HG03108 (cell line): ENCODE results near the gene NFKB2.

Experiments used
- ATAC-seq: cut with Tn5 transposase; IDR thresholded peaks from one replicate; pipeline ENCODE4 v1.9.1; 2021; ENCODE audit warnings: moderate library complexity; ENCODE audit not compliant: unreplicated experiment

NFKB2 gene

GRCh38 chr10:102420714-102421506 is 25.4 kb downstream of the NFKB2 start, which contains the start of gene FBXL15:
TSS of gene FBXL15 (plus strand) at chr10:102420836. CDS start at chr10:102421130, 294 bp downstream.
- peak; percentile 49 for ATAC-seq

DNA sequence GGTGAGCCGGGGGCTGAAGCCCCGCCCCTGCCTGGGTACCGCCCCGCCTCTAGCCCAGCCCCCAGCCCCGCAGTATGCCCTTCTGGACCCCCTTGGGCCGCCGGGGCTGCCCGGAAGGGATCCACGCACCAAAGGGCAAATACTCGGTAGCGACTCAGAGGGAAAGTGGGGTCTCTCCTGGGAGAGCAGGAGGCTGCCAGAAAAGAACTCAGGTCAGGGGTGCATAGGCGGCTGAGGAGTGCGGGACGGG is 25.9 kb downstream of the NFKB2 start:
- ATAC-seq, result no peak

- ATAC-seq, result peak; percentile 4
Measured at GRCh38 chr10:102421757-102422512, 26.4 kb downstream of the NFKB2 start.

GRCh38 chr10:102422545-102423129 is 27.1 kb downstream of the NFKB2 start:
- peak; percentile 30 for ATAC-seq

DNA sequence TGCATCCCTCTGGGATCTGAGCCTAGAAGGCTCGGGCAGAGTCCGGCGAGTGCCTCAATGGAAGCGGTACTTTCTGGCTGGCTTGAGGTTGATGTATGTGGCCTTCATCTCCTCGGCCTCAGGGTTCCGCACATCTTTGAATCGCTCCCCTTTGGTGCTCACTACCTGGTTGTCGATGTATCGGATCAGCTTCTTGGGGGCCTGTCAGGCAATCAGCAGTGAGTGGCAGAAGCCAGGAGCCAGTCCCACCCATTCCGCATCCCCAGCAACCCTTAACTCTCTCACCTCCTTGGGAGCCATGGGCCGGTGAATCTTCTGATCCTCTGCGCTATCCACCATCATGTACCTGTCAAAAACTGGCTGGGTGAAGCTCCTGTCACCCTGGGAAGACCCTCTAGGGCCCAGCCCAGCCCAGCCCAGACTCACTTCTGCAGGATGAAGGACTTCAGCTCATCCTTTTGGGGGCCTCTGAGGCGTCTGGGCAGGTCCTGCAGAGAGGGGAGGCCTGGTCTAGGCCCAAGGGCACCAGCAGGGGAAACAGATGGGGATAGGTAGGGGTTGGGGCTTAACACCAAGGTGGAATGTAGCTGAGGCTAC is 28.0 kb downstream of the NFKB2 start:
- ATAC-seq, result no peak

- no peak for ATAC-seq
Measured at GRCh38 chr10:102424145-102424544, 28.6 kb downstream of the NFKB2 start.

- no peak for ATAC-seq
Measured at GRCh38 chr10:102424916-102425315, 29.4 kb downstream of the NFKB2 start.

- ATAC-seq, result no peak
Measured at GRCh38 chr10:102425444-102425843, 29.9 kb downstream of the NFKB2 start.

DNA sequence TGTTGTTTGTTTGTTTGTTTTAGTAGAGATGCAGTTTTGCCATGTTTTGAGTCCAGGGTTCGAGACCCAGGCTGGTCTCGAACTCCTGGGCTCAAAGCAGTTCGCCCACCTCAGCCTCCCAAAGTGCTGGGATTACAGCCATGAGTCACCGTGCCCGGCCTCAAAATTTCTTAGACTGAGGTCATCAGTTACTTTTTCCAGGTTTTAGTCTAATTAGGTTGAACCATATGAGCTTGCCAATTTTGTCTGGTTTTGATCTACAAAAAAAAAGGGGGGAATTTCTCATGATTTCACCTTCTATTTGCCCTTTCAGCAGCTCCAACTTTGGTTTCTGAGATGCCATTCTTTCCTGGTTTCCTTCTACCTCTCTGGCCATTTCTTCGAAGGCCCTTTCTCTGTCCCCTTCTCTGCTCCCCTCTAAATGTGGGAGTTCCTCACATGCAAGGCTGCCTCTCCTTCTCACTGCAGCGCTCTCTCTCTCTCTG is 31.3 kb downstream of the NFKB2 start:
- no peak for ATAC-seq

- no peak for ATAC-seq
Measured at GRCh38 chr10:102429468-102429867, 34.0 kb downstream of the NFKB2 start.

DNA sequence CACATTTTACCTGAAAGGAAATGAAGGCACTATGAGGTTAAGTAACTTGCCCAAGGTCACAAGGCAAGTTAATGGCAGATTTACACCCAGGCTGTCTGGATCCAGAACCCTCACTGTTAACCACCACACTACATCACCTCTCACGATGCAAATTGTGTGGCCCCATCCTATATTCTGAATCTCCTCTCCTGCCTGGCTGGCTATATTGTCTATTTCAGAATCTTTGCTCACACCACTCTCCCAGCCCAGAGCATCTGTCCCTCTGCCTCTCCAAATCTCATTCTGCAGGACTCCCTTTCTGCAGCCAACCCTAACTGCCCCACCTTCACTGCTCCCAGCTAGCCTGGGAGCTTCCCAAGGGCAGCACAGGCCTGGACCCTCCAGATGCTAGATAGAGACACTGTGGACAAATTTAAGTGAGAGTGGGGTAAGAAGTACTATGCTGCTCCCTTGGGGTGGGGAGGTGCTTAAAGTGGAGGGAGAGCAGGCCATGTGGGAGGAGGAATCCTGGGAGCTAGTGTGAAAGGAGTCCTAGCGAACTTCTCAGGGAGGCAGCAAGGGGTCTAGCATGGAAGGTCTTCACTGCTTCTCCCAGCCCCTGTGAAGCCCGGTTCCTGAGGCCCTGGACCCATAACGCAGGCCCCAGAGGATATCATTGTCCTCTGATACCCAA is 36.1 kb downstream of the NFKB2 start:
- ATAC-seq, result no peak

GRCh38 chr10:102432162-102432950 is 36.9 kb downstream of the NFKB2 start, which contains the start of gene CUEDC2:
TSS of gene CUEDC2 (minus strand) at chr10:102432574. CDS start at chr10:102425188, 7,386 bp downstream.
- peak; percentile 93 for ATAC-seq

DNA sequence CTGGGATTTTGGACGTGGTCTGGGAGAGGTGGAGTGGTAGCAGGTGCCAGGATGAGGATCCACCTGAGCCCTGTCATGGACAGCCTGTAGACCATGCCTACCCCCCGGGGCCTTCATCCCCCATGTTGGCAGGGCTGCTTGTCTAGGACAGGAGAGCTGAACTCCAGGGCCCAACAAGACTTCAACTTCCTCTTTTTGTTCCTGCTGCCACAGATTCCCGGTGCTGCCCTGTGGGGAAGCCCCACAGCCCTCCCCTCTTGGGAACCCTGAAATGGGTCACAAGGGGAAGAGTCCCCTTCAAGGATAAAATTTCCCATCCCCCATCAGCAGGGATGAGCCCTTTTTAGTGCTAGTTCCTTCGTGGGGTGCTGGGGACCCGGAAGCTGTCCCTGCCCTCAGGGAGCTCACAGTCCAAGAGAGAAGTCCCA is 38.1 kb downstream of the NFKB2 start:
- ATAC-seq, result no peak

DNA sequence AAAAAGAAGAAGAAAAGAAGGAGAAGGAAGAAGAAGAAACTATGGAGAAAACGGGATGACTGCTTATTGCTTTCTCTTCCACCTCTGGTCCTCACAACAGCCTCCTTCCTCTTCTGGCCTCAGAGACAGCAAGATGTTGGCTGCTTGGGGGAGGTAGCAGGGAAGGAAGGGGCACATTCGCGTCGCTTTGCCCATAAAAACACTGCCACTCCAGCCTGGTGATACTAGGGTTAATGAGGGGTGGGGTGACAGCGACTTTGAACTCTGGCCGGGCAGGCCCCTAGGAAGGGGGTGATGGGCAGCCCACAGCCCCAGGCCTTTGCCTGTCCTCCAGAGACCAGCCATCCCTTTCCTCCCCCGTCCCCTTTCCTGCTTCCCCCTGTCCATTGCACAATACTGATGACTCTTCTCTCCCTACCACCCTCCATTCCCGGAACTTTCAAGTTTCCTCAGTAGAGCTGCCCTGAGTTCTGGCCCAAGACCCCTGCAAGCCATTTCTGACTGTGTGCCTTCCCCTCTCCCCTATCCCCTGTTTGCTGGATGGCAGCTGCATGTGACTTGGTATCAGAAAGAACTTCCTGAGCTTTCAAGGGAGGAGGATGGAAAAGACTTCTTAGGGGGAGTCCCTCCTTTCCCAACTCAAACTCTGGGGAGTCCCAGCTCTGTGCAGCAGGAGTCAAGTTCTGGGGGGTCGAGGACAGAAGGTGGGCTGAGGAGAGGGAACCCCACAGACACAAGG is 39.1 kb downstream of the NFKB2 start:
- no peak for ATAC-seq

DNA sequence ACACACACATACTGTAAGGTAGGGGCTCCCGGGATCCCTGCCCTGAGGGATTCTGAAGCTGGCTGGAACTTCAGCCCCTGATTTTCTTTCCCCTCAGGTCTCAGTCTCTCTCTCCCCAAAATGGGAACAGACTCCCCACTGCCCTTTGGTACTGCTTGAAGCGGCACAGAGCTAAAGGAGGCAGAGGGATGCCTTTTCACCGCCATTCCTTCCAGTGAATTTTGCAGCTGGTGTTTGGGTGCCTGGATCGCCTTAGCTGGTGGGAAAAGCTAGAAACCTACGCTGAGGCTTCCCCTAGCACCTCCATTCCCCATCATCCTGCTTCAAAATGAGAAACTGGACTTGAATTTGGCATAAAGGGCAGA is 39.6 kb downstream of the NFKB2 start:
- ATAC-seq, result no peak

DNA sequence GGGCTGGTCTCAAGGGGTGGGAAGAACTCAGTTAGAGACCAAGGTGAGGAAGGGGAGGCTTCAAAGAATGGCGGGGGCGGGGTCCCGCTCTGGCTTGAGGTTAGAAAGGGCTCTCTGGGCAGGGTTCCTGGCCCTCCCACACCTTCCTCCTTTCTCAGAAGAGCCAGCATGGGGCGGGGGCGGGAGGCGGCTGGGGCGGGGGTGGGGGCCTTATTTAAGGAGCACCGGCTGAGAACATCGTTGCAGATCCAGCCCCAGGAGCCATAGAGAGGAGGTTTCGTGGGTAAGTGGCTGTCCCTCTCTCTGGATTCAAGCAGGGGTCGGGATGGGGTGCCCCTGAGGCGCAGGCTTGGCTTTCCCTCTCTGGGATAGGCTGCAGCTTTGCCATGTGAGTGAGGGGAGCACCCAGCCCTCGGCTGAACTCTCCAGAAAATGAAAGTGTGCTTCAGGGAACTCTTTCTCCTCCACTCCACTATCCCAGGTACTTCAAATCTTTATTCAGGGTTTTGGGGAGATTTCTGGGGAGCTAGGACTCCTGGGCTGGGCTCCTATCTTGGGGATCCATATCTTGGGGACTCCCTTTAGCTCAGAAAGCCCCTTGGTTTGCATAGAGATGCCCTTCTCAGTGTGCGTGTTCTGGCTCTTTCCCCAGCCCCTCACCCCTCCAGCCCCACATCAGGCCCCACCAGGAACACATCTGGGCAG is 40.2 kb downstream of the NFKB2 start:
- no peak for ATAC-seq

GRCh38 chr10:102436312-102436711 is 40.8 kb downstream of the NFKB2 start:
- ATAC-seq, result no peak

DNA sequence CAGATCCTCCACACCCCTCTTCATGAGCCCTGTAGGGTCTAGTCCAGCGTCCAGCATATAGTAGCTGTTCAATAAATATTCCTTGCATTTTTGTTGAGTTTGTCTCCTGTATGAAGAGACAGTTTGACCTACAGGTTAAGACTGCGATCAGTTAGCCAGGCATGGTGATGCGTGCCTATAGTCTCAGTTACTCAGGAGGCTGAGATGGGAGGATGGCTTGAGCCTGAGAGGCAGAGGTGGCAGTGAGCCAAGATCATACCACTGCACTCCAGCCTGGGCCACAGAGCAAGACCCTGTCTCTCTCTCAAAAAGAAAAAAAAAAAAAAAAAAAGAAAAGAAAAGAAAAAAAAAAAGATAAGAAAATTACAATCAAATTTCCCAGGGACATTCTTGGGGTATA is 42.0 kb downstream of the NFKB2 start:
- ATAC-seq, result no peak

DNA sequence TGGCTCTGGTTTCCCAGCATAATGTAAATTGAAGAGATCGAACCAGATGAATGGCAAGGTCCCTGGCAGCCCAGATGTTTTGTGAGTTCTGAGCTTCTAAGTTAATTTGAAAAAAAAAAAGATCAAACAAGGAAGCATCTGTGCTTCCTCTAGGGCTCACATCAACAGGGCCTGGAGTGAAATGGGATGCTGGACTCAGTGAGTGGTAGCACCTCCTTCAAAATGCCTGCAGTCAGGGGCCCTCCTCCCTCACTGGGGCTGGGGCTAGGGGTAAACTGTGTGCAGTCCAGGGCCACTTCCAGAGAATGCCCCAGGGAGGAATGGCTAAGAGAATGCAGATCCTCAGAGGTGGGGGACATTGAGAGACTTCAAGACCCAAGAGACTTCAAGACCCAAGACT is 42.9 kb downstream of the NFKB2 start:
- ATAC-seq, result no peak
